Measurements from ENCODE around the gene RDH14.
A peak's percentile ranks its signal among the peaks of the same experiment; 100 is the strongest.

Gene RDH14

DNA sequence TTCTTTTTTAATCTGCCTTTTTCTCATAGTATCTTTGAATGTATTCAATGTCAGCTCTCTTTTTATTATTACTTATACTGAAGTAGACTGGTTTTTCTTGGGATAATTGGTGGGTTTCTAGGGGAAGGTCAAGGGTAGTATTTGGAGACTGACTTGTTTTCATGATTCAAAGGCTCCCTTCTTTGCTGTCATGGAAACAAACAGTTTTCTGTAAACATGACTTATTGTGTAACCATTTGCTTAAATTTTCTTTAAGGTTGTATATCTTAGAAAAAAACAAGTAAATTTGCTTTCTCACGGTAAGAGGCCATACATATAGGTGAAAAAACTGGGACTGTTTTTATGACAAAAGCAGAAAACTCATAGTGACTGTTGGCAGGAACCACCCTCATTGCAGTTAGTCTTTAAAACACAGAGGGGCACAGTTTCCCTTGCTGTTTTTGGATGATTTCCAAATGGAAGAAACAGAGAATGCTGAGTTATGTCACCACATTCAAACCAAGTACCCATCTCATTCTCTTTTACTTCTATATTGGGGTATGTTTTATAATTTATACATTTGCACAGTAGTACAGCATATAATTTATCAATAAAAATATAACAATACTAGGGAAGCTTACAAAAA lies 5.8 kb upstream of the RDH14 start:
- DNase-seq (ENCODE audit: low read depth in 2 of 2) = no peak

DNA sequence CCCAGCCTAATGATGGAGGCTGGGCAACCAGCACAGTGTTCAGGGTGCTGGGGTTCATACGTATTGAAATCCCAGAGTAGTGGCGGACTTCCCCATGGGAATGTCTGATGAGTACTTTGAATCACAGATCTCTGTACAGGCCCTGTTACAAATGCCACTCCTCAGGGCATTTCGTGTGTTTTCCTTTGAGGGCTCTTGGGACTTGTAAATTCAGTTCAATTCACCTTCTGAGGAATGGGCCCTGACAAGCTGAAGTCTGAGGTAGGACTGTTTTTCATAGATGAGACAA lies 288 bp upstream of the RDH14 start:
- no peak for DNase-seq (ENCODE audit: low read depth in 2 of 2)

GRCh38 chr2:18559531-18560030 lies 872 bp downstream of the RDH14 start:
- DNase-seq (ENCODE audit: low read depth in 2 of 2) = no peak

DNA sequence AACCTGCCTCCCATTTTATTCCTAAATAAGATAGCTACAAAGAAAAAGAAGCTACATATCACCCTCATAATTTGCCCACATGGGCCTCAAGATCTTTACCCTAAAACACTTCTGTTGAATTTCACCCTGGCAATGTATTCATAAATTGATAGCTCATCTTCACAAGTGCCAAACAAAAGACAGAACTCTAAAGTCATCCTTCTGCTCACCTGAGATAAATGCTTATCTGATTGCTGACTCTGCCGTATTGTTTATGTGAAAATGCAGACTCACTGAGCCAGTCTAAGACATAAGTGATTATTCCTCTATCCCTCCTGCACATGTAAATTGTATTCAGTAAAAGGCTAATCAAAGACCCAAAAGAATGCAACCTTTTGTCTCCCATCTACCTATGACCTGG lies 2.0 kb downstream of the RDH14 start:
- no peak for DNase-seq (ENCODE audit: low read depth in 2 of 2)

- DNase-seq (ENCODE audit: low read depth in 2 of 2) = no peak
Measured at GRCh38 chr2:18557121-18557520, 3.3 kb downstream of the RDH14 start.

GRCh38 chr2:18552351-18553077 lies 7.9 kb downstream of the RDH14 start:
- no peak for DNase-seq (ENCODE audit: low read depth in 2 of 2)

DNA sequence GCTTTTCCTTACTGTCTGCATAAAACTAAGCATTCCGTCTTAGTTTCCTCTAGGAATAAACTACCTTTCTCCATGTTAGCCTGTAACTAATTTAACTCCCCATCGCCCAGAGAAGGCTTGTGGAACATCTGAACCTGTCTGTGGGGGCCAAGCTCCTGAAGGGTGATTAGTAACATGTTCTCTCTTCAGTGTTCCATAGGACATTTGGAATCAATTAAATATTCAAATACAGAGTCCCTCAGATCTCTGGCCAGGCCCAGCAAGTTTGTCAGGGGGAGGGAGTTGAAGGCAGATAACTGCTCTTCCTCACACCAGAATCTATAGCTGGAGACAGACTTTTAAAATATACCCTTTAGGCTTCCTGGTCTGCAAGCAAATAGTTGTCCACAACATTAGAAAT lies 8.8 kb downstream of the RDH14 start:
- peak; percentile 40 to 42 for DNase-seq (ENCODE audit: low read depth in 2 of 2)

DNA sequence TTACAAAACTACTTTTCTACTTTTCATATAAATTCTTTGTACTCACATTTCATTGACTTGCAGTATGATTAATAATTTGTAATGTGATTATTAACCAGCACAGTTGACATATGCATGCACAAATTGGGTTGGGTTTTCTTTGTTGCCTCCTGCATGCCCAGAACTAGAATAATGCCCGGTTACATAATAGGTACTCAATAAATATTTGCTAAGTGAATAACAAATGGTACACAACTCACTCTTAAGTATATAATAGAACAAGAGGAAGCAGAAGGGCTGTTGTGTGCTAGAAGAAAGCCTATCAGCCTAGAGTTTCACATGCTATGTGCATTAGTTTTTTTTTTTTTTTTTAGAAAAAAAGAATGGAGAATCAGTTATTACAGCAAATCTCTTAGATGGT lies 9.3 kb downstream of the RDH14 start:
- DNase-seq (ENCODE audit: low read depth in 2 of 2) = no peak

DNA sequence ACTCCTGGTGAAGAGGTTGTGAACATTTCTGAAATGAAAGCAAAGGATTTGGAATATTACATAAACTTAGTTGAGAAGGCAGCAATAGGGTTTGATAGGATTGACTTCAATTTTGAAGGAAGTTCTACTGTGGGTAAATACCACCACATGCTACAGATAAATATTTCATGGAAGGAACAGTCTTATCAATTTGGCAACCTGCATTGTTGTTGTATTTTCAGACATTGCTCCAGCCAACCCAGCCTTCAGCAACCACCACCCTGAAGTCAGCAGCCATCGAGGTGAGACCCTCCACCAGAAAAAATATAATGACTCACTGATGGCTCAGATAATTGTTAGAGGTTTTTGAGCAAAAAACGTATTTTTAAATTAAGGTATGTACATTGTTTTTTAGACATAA lies 10.0 kb downstream of the RDH14 start:
- no peak for DNase-seq (ENCODE audit: low read depth in 2 of 2)

DNA sequence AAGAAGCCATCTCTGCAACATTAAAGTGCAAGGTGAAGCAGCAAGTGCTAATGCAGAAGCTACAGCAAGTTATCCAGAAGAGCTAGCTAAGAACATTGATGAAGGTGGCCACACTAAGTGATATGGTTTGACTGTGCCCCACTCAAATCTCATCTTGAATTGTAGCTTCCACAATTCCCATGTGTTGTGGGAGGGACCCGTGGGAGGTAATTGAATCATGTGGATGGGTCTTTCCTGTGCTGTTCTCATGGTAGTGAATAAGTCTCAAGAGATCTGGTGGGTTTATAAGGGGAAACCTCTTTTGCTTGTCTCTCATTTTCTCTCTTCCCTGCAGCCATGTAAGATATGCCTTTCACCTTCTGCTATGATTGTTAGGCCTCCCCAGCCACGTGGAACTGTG lies 11.4 kb downstream of the RDH14 start:
- DNase-seq (ENCODE audit: low read depth in 2 of 2) = no peak

GRCh38 chr2:18548621-18549020 lies 11.8 kb downstream of the RDH14 start:
- DNase-seq (ENCODE audit: low read depth in 2 of 2) = no peak

DNA sequence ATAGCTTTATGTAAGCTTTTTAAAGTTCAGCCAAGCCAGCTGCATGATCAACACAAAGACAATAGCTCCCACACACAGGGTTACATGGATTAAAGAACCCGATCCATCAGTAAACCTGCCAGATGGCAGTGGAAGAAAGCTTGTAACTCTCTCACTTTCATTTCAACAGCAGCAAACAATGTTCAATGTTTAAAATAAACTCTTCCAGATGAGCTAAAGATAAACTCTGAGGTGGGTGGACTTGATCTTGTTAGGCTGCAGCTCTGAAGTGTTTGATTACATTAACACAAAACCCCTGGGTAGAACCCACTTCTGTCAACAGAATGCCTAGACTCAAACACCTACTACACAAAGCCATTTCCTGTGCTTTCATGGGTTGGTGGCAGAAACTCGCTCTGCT lies 13.9 kb downstream of the RDH14 start:
- DNase-seq (ENCODE audit: low read depth in 2 of 2) = no peak

GRCh38 chr2:18545384-18545783 lies 15.1 kb downstream of the RDH14 start:
- DNase-seq (ENCODE audit: low read depth in 2 of 2) = no peak

- no peak for DNase-seq (ENCODE audit: low read depth in 2 of 2)
Measured at GRCh38 chr2:18544171-18544570, 16.3 kb downstream of the RDH14 start.

GRCh38 chr2:18540872-18541271 lies 19.6 kb downstream of the RDH14 start:
- no peak for DNase-seq (ENCODE audit: low read depth in 2 of 2)

- DNase-seq (ENCODE audit: low read depth in 2 of 2) = no peak
Measured at GRCh38 chr2:18536697-18537096, 23.8 kb downstream of the RDH14 start.

DNA sequence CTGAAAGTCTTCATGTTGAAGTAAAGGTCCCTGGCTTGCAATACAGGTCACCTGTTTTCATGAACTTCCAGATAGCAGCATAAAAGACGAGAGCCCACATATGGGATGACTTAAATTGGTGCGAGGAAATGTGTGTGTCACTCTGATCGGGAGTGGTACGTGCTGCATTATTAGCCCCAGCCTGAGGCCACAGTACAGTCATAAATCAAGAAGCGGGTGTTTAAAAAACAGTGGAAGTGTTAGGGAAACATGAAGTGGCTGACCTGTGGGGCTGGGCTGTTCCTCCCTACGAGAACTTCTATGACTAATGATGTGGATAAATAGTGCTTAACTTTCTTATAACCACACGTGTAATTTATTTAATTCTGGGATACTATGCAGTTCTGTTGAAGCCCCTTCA lies 24.4 kb downstream of the RDH14 start:
- peak in 1 of 2 experiments; percentile 51 for DNase-seq (ENCODE audit: low read depth in 2 of 2)

DNA sequence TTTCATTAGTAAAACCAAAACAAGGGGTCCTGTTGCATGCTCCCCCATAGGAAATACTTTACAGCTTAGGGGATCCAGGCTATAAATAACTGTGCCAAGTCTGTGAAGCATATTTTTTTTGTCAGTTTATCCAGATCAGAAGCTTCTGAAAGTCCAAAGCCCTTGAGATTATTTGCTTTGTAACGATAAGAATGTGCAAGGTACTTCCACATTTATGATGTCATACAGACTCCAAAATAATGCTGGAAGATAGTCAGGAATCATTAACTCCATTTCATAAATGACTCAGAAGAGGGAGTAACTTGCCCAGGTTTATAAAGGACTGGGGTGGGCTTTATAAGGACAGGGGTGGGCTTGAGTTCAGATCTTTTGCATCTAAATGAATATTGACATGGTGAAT lies 29.3 kb downstream of the RDH14 start:
- DNase-seq (ENCODE audit: low read depth in 2 of 2) = no peak

- no peak for DNase-seq (ENCODE audit: low read depth in 2 of 2)
Measured at GRCh38 chr2:18527822-18528221, 32.6 kb downstream of the RDH14 start.

- no peak for DNase-seq (ENCODE audit: low read depth in 2 of 2)
Measured at GRCh38 chr2:18527326-18527725, 33.1 kb downstream of the RDH14 start.

- DNase-seq (ENCODE audit: low read depth in 2 of 2) = no peak
Measured at GRCh38 chr2:18526429-18526828, 34.0 kb downstream of the RDH14 start.

DNA sequence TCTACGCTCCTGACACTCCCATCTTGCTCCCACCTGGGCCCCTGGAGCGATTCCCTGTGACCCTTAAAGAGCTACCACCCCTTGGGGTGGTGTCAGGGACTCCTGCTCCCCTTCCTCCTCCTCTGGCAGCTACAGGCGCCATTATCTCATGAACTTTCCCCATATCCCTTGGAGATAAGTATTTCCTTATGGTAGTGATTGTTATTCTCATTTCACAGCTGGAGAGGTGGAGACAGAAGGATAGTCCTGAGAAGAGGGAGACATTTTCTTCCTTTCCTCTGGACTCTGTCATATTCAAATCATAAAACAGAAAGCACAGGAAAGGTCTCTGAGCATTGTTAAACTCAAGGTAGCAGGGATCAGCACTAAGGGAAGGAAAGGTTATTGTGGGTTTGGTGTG lies 34.6 kb downstream of the RDH14 start:
- no peak for DNase-seq (ENCODE audit: low read depth in 2 of 2)

- no peak for DNase-seq (ENCODE audit: low read depth in 2 of 2)
Measured at GRCh38 chr2:18525236-18525635, 35.2 kb downstream of the RDH14 start.
